ENCODE results near the gene PLXNA4. TPM values are rescaled to one million over a fixed set of nuclear protein-coding genes. Genes with fewer than 3 reads are reported as not detected.

The PLXNA4 gene
- total and polyA plus RNA-seq, 4 donors = 0.63 to 4.6 (median 2.1) TPM

DNA sequence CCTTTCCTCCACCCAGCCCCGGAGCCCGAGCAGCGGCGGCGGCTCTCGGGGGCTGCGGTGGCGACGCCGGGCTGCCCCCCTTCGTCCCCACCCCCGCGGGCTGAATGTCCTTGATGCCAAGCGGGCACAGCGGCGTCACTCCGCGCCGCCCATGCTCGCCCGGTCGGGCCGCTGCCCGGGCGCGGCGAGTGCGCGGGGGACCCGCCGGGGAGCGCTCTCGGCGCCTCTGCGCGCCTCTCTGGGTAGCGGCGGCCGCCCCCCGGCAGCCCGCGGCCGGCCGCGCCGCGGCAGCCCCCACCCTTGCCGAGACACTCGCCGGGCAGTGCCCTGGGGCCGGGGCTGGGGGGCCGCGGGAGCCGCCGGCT, 433 bp upstream of the PLXNA4 start:
- TF ChIP-seq, protein P1, sequence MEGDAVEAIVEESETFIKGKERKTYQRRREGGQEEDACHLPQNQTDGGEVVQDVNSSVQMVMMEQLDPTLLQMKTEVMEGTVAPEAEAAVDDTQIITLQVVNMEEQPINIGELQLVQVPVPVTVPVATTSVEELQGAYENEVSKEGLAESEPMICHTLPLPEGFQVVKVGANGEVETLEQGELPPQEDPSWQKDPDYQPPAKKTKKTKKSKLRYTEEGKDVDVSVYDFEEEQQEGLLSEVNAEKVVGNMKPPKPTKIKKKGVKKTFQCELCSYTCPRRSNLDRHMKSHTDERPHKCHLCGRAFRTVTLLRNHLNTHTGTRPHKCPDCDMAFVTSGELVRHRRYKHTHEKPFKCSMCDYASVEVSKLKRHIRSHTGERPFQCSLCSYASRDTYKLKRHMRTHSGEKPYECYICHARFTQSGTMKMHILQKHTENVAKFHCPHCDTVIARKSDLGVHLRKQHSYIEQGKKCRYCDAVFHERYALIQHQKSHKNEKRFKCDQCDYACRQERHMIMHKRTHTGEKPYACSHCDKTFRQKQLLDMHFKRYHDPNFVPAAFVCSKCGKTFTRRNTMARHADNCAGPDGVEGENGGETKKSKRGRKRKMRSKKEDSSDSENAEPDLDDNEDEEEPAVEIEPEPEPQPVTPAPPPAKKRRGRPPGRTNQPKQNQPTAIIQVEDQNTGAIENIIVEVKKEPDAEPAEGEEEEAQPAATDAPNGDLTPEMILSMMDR (IDR thresholded peaks at IDR 0.05; ENCODE audit: control extremely low read depth, extremely low read depth) = no peak
- Histone ChIP-seq H3K9me3 (ENCODE audit: control insufficient read depth in 4 of 4, insufficient read depth in 3 of 4, low read length in 3 of 4) (peaks cover 0 to 7% (median 0%) of the 10 kb centered on the region in 4 donors), H3K9ac (ENCODE audit: insufficient read depth in 1 of 2, low read length in 2 of 2) (no peak overlapping the region), H3K4me1 (ENCODE audit: control insufficient read depth in 5 of 5, insufficient read depth in 5 of 5, low read length in 5 of 5) (peaks cover 0 to 17% (median 10%) of the 10 kb centered on the region in 5 donors), H3K36me3 (ENCODE audit: control insufficient read depth in 4 of 4, insufficient read depth in 4 of 4, low read length in 4 of 4) (no peaks in the 10 kb centered on the region), H3K27me3 (ENCODE audit: control insufficient read depth in 3 of 3, insufficient read depth in 3 of 3, low read length in 2 of 3) (peaks cover 4 to 75% (median 55%) of the 10 kb centered on the region in 3 donors), H3K4me3 (peak overlapping the region; percentile 5), H3K27ac (ENCODE audit: low read depth in 1 of 2, low read length in 1 of 2) (peak overlapping the region in 1 of 2 donors; percentile 14)
- no peak for ATAC-seq (ENCODE audit: insufficient read depth, low FRiP score)
- DNase-seq = no peak
- 1% methylated on average over 34 to 55 of the region's 55 CpGs for WGBS, 2 donors

DNA sequence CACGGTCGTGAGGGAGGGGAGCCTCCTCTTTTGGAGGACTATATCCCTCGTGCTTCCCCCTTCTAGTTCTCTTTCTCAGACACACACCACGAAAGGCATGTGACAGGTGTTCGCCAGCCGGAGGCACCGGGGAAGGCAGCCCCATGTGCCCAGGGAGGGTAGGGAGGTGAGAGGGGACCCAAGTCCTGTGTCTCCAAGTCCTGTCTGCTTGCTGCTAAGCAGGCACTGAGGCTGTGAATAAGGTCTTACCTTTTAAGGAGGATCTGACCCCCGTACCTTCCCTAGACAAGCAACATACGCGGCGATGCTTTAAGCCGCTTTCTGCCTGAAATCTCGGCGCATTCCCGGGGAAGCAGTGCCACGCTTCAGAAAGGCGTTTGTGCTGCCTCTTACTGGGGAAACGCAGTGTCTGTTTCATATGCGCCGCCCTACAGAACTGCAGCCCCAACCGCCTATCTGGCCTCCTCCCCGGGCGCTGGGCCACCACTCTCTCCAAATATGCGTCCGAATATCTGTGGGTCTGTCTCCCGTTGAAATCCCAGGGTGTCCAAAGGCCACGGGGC, 770 bp downstream of the PLXNA4 start:
- H3K9ac ChIP-seq (ENCODE audit: insufficient read depth in 1 of 2, low read length in 2 of 2) = no peak overlapping the region
- no peak overlapping the region for H3K4me3 ChIP-seq
- WGBS, 2 donors = 2% methylated on average over 27 of the region's 27 CpGs
- H3K4me1 ChIP-seq (ENCODE audit: control insufficient read depth in 5 of 5, insufficient read depth in 5 of 5, low read length in 5 of 5) = peaks cover 0 to 19% (median 10%) of the 10 kb centered on the region in 5 donors
- peaks cover 0 to 7% (median 0%) of the 10 kb centered on the region in 4 donors for H3K9me3 ChIP-seq (ENCODE audit: control insufficient read depth in 4 of 4, insufficient read depth in 3 of 4, low read length in 3 of 4)
- no peaks in the 10 kb centered on the region for H3K36me3 ChIP-seq (ENCODE audit: control insufficient read depth in 4 of 4, insufficient read depth in 4 of 4, low read length in 4 of 4)
- TF ChIP-seq, protein P1 (IDR thresholded peaks at IDR 0.05; ENCODE audit: control extremely low read depth, extremely low read depth) = no peak
- peaks cover 4 to 87% (median 65%) of the 10 kb centered on the region in 3 donors for H3K27me3 ChIP-seq (ENCODE audit: control insufficient read depth in 3 of 3, insufficient read depth in 3 of 3, low read length in 2 of 3)
- no peak overlapping the region for H3K27ac ChIP-seq (ENCODE audit: low read depth in 1 of 2, low read length in 1 of 2)
- DNase-seq = peak; percentile 68 to 76 (median 70)
- ATAC-seq (ENCODE audit: insufficient read depth, low FRiP score) = no peak

DNA sequence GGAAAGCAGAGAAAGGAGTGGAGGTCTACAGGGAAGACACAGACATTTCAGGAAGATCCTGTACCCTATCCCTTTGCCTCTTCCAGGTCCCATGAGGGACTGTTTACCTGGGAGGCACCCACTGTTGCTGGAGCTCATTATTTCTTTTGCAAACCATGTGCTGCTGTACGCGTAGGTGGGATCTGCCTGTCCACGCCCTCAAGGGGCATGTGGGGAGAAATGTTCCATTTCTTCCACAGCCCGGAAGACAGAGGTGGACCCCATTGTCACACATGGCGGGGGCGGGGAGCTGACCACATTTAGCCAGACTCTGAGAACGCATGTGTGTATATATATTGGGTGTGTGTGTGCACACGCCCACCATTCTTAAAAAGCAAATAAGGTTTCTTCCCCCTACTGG, 2.0 kb downstream of the PLXNA4 start:
- H3K4me3 ChIP-seq = no peak overlapping the region

More for the DNA sequence above, 2.0 kb downstream of the PLXNA4 start:
- Histone ChIP-seq H3K9ac (ENCODE audit: insufficient read depth in 1 of 2, low read length in 2 of 2) (no peak overlapping the region), H3K27ac (ENCODE audit: low read depth in 1 of 2, low read length in 1 of 2) (no peak overlapping the region), H3K27me3 (ENCODE audit: control insufficient read depth in 3 of 3, insufficient read depth in 3 of 3, low read length in 2 of 3) (peaks cover 4 to 84% (median 63%) of the 10 kb centered on the region in 3 donors), H3K9me3 (ENCODE audit: control insufficient read depth in 4 of 4, insufficient read depth in 3 of 4, low read length in 3 of 4) (peaks cover 0 to 7% (median 0%) of the 10 kb centered on the region in 4 donors), H3K36me3 (ENCODE audit: control insufficient read depth in 4 of 4, insufficient read depth in 4 of 4, low read length in 4 of 4) (no peaks in the 10 kb centered on the region), H3K4me1 (ENCODE audit: control insufficient read depth in 5 of 5, insufficient read depth in 5 of 5, low read length in 5 of 5) (peaks cover 0 to 21% (median 10%) of the 10 kb centered on the region in 5 donors)
- TF ChIP-seq, protein P1 (IDR thresholded peaks at IDR 0.05; ENCODE audit: control extremely low read depth, extremely low read depth) = no peak
- DNase-seq (no peak), ATAC-seq (ENCODE audit: insufficient read depth, low FRiP score) (no peak)
- WGBS, 2 donors = 20% methylated on average over 8 of the region's 8 CpGs
